ENCODE results near the gene ICOS. TPM values are rescaled to one million over a fixed set of nuclear protein-coding genes. Genes with fewer than 3 reads are reported as not detected.

The ICOS gene, protein sequence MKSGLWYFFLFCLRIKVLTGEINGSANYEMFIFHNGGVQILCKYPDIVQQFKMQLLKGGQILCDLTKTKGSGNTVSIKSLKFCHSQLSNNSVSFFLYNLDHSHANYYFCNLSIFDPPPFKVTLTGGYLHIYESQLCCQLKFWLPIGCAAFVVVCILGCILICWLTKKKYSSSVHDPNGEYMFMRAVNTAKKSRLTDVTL
- not detected in 2 replicates for total RNA-seq (2014; rRNA removed; shearing (Covaris generic))

DNA sequence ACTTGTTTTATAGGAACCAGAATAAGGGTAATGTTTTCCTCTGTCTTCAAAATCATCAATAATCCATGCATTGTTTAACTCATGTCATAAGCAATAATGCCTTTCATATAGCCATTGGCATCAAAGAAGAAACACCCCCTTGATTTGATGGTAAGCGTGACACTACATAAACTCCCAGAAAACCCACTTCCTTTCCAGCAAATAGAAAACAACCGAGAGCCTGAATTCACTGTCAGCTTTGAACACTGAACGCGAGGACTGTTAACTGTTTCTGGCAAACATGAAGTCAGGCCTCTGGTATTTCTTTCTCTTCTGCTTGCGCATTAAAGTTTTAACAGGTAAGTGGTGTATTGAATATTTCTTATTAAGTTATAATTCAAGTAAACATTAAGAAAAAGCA, at the start of gene ICOS:
ICOS (plus strand) TSS at position 229 of the 400 bp plus-strand sequence; CDS start at position 281, 52 bp downstream.
- no peak for DNase-seq (ENCODE audit: low read depth)

- no peak for DNase-seq (ENCODE audit: low read depth)
Observed at GRCh38 chr2:203887677-203888076, 48.9 kb upstream of the ICOS start.

GRCh38 chr2:203889542-203889941, 47.0 kb upstream of the ICOS start:
- DNase-seq (ENCODE audit: low read depth) = no peak

GRCh38 chr2:203889944-203890343, 46.6 kb upstream of the ICOS start:
- no peak for DNase-seq (ENCODE audit: low read depth)

- no peak for DNase-seq (ENCODE audit: low read depth)
Observed at GRCh38 chr2:203890733-203891132, 45.8 kb upstream of the ICOS start.

DNA sequence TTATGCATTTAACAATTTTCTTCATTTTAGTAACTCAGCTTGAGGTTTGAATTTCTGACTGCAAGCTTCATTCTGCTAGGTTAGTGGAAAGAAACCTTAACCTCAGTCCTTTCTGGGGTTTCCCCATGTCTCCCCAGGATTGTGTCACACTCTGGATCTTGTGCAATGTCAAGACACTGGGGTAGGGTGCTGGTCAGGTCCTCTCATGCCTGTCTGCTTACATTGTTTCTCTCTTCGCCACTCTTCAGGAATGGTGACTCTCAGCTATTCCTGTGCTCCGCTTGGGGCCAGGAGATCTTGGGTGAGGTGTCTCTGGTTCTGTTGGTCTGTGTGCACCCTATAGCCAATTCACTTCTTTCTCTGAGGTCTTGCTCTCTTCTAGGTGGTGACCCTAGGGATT, 45.1 kb upstream of the ICOS start:
- peak; percentile 20 for DNase-seq (ENCODE audit: low read depth)

GRCh38 chr2:203892207-203892606, 44.4 kb upstream of the ICOS start:
- DNase-seq (ENCODE audit: low read depth) = peak; percentile 49

- no peak for DNase-seq (ENCODE audit: low read depth)
Observed at GRCh38 chr2:203893401-203893800, 43.2 kb upstream of the ICOS start.

- no peak for DNase-seq (ENCODE audit: low read depth)
Observed at GRCh38 chr2:203893840-203894239, 42.7 kb upstream of the ICOS start.

DNA sequence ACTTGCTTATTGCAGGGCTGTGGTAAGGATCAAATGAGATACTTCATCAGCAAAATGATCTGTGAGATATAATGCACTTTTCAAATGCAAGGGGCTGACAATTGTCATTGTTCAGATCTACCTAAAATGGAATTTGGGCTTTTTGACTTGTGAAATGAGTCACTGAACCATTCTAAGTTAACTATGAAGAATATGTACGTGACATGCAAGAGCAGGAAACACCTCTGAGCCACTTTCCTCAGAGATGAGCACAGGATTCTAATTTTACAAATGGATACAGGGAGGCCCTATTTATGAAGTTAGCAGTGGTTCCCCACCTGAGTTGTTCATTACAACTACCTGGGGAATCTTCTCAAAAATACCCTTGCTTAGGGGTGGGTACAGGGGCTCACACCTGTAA, 42.3 kb upstream of the ICOS start:
- DNase-seq (ENCODE audit: low read depth) = no peak

- no peak for DNase-seq (ENCODE audit: low read depth)
Observed at GRCh38 chr2:203897544-203897943, 39.0 kb upstream of the ICOS start.

GRCh38 chr2:203898657-203899056, 37.9 kb upstream of the ICOS start:
- DNase-seq (ENCODE audit: low read depth) = no peak

DNA sequence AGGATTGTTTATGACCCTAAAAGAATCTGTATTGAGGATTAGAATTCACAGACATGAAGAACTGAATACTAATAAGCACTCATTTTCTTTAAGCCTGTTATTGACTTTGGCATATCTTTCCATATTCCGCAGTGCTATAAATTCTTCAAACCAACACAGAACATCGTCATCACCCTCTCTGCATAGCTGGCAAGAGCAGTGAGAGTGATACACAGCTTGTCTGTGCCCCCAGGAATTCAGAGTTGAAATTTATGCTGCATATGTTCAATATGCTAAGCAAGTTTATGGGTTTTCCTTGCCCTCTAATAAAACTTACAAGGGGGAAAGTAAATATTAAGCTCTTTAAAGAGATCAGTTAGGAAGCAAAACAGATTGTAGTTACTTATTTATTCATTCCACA, 36.3 kb upstream of the ICOS start:
- DNase-seq (ENCODE audit: low read depth) = no peak

- no peak for DNase-seq (ENCODE audit: low read depth)
Observed at GRCh38 chr2:203904022-203904421, 32.5 kb upstream of the ICOS start.

GRCh38 chr2:203905656-203906055, 30.9 kb upstream of the ICOS start:
- no peak for DNase-seq (ENCODE audit: low read depth)

DNA sequence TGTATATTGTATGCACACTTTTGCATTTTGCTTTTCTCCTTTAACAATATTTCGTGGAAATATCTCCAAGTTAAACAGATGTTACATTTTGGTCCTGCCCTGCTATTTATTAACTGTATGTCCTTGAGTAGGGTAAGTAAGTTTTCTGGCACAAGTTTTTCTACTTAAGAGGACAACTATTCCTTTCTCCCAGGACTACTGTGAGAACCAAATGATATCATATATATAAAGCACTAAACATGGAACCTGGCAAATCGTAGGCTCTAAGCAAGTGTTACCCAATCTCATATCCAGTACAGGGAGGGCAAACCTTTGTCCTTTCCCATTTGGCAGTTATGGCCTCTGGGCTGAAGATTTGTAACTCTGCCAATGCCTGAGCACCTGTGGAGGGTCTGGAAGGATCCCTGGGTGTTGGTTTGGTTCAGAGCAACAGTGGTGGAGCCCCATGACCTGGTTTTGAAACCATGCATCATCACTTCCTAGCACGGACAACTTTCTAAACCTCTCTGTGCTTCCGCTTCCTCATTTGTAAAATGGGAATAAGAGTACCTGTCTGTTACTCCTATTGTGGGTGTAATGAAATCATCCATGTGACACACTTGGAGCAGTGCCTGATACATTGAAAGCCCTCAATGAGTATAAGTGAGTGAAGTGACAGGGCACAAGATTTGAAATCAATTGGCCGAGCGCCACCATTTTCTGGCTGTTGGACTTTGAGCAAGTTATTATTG, 28.3 kb upstream of the ICOS start:
- DNase-seq (ENCODE audit: low read depth) = no peak

DNA sequence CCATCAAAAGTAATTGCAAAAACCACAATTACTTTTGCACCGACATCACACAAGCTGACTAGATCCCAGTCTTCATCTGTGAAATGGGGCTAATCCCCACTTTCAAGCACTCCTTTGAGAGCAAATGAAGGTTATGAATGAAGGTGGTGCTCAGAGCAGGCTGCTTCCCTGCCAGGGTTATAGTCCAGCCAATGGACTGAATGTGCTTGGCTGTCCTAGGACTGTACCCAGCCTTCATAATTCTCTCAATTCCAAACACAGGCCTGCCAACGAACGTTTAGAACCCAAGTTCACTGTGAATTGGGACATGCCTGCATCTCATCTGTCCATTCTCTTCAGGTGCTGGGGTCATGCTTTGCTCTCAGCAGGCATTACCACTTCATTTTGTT, 27.8 kb upstream of the ICOS start:
- no peak for DNase-seq (ENCODE audit: low read depth)

DNA sequence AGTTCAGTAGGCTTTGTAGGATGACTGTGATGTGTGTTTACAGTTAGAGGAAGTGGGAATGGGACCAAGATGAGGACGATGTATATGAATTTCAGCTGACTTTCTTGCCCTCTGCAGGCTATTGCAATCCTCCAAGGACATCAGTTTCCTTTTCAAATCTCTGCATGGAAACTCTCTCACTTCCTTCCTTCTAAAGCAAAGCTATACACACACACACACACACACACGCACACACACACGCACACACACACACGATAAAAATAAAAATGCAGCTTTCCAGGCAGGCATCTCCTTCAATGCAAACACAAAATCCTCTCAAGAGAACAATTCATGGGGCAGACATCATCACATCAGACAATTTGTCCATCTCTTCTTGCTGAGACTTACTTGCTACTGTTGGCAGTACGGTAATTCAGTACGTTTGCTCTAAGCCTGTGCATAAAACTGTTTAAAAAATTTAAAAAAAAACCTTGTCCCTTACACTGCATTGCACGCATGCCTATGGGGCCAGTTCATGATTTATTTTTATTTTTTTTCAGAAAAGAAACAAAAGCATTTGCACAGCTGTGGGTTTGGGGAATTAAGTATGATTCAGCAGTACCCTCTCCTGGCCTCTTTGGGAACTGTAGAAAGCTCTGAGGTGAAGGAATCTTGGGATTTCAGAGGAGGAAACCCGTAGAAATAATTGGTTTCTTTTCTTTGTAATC, 27.1 kb upstream of the ICOS start:
- DNase-seq (ENCODE audit: low read depth) = peak; percentile 56

- DNase-seq (ENCODE audit: low read depth) = no peak
Observed at GRCh38 chr2:203909974-203910373, 26.6 kb upstream of the ICOS start.

DNA sequence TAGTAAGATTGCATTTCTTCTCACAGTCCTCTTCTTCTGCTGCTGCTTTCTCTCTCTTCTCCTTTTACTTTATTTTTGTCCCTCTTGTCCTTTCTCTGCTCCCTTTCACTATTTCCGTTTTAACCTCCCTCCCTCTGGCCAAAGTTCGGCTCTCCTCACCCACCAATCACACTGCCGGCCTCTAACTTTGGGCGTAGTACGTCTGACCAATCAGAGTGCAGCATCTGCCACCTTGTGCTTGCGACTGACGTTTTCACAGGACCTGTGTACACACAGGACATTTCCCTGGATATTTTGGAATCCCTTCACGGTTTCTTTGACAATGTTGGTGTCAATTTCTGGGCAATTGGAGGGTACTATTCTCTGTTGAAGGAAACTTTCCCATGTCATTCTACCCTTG, 22.6 kb upstream of the ICOS start:
- peak; percentile 8 for DNase-seq (ENCODE audit: low read depth)

GRCh38 chr2:203914546-203915182, 21.9 kb upstream of the ICOS start:
- no peak for DNase-seq (ENCODE audit: low read depth)

GRCh38 chr2:203915256-203915655, 21.3 kb upstream of the ICOS start:
- no peak for DNase-seq (ENCODE audit: low read depth)

DNA sequence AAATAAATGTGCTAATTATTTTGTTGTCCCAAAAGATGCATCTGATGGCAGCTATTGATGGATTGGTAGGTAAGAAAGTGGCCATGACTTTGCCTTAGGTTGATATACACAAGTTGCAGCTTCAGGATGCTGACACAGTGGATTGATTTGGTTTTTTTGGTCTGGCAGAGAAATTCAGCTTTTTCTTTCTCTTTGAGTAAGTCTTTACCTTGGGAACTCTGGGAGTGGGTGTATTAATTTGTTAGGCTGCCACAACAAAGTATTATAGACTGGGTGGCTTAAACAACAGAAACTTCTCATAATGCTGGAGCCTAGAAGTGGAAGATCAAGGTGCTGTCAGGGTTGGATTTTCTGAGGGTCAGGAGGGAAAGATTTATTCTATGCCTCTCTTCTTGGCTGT, 19.8 kb upstream of the ICOS start:
- DNase-seq (ENCODE audit: low read depth) = no peak

Measured in M059J (cell line).